MV-4-11 (cell line): Measurements from ENCODE around the gene MYRIP.
"Not testable (repeated sequence)": the region's sequence is repeated elsewhere in the genome, so short reads cannot be mapped to it uniquely, and the experiment has no call there.

ENCODE experiments used
- DNase-seq: peaks from one replicate; lab custom pipeline; 2025; lab: John Stamatoyannopoulos, UW

Gene MYRIP

GRCh38 chr3:40083066-40083465 is 273.7 kb downstream of the MYRIP start:
- DNase-seq, result no peak

DNA sequence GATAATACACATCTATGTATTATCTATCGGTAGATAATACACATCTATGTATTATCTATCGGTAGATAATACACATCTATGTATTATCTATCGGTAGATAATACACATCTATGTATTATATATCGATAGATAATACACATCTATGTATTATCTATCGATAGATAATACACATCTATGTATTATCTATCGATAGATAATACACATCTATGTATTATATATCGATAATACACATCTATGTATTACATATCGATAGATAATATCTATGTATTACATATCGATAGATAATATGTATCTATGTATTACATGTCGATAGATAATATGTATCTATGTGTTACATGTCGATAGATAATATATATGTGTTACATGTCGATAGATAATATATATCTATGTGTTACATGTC is 275.0 kb downstream of the MYRIP start:
- not testable (repeated sequence) for DNase-seq

- DNase-seq, result peak; percentile 49
Measured at GRCh38 chr3:40086890-40087883, 277.8 kb downstream of the MYRIP start.

GRCh38 chr3:40088527-40089170 is 279.2 kb downstream of the MYRIP start:
- no peak for DNase-seq

DNA sequence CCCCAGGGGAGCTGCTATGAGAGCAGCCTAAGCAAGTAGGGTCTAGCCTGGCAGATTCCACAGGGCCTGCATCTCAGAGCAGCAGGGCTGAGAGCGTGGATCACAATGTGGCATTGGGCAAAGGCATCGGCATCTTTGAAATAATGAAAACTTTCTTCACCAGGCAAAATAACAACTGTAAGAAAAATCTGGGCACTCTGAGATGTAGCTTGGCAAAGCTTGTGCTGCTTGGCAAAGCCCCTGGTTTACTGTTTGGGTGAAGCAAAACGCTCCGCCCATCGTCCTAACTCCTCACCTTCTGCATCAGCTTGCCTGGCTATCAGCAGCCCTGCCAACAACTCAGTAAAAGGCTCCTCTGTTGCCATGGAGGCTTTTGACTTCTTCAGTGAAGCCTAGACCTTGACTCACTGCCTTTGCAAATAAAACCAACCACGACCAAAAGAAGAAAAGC is 287.3 kb downstream of the MYRIP start:
- DNase-seq, result no peak

GRCh38 chr3:40097131-40098117 is 288.0 kb downstream of the MYRIP start:
- DNase-seq, result no peak

- no peak for DNase-seq
Measured at GRCh38 chr3:40098261-40098759, 288.9 kb downstream of the MYRIP start.

DNA sequence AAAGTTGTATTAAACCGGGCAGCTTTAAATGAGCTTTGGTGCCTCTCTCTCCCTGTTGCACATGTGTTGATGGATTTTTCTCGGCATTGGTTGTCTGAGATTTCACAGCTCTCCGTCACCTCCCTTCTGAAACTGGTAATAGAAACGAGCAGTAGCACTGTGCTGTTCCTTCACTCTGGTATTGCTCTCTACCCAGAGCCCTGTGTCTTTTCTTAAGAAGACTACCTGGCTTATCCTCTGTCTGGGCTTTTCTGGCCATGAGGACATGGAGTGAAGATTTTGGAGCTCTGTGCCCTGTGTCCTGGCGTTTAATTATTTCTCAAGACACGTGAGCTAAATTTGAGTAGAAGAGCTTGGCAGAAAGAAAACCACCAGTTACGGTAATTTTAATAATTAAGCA is 290.5 kb downstream of the MYRIP start:
- DNase-seq, result no peak

GRCh38 chr3:40102182-40102581 is 292.8 kb downstream of the MYRIP start:
- no peak for DNase-seq

- no peak for DNase-seq
Measured at GRCh38 chr3:40103829-40104228, 294.4 kb downstream of the MYRIP start.

DNA sequence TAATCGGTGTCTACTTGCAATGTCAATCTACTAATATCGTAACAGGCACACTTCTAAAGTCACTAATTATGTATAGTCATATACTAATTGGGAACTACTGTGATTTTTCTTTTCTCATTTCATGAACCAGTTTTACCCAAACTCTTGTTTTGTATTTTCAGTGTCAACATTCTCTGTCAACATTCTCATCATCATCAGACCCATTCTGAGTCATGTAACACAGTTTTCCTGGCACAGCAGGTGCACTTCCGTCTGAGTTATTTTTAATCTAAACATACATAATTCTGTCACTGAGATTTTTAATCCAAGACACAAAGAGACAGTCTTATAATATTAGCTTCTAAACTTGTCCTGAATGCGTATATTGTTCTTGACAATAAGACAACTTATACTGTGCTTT is 295.0 kb downstream of the MYRIP start:
- DNase-seq, result no peak

- DNase-seq, result no peak
Measured at GRCh38 chr3:40108643-40109042, 299.2 kb downstream of the MYRIP start.

GRCh38 chr3:40109641-40110490 is 300.5 kb downstream of the MYRIP start:
- DNase-seq, result no peak

DNA sequence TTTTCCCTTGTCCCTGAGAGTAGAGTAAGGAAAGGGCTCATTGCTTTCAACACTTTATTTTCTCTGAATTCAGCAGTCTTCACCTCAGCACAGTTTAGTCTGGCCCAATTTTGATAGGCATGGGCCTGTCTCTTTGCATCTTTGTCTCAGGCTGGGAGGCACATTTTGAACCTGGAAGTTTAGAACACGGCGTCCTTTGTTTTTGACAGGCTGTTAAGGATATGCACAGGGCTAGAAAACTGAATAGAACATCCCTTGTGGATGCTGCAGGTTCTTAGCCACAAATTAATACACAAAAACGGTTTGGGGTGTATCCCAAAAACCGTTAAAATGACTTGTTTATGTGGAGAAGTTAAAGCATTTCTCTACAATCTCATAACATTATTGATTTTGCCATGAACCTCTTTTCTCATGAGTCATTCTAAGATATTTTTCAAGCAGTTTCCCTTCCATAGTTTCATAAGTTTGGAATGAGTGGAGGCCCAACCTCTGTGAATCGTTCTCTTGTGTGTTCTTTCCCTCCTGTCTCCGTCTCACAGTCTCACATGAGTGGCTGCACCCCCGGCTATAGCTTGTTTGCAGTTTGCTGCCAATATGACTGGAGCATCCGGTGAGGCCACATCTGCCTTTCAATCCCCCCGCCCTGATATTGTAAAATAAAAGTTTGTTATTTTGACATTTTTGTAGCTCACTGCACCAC is 307.2 kb downstream of the MYRIP start:
- no peak for DNase-seq

GRCh38 chr3:40118091-40118490 is 308.7 kb downstream of the MYRIP start:
- DNase-seq, result no peak

DNA sequence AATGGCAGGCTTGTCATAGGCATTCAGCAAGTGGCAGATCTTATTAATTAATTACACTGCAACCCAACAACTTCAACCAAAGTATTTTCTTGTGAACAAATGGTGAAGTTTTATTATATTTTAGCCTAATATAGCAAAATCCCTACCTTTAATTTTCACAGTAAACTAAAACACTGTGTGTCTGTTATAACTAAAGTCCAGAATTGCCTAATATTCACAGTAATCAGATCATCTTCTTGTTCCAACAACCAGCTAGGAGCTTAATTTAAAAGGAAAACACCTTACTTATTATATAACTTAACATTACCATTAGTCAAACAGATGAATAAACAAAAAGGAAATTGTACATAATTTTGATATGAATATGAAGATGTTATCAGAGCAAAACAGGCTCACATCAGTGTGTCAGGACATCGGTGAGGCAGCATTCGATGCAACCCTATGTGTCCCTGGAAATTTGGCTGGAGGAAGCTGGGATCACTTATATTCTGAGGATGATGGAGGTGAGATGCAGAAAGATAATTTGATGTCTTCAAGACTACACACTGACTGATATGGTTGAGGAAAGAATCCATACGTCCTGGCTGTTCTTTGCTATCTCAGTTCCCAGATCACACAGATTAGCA is 310.8 kb downstream of the MYRIP start:
- no peak for DNase-seq

DNA sequence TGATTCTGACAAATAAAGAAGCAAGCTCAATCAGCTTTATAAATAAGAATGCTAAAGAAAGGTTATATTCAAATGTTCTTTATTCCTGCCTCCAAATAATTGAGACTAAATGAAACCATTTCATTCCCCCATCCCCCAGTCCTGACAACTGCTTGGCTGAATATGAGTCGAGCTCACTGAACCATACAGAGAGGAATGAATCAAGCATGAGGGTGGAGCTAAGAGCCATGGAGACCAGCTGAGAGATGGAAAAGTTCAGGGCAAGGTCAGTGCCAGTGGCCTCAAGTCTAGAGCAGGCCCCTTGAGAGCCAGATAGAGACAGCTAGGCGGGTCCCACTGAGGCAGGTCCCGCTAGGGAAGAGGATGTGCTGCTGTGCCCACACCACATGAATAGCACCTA is 311.4 kb downstream of the MYRIP start:
- DNase-seq, result no peak

DNA sequence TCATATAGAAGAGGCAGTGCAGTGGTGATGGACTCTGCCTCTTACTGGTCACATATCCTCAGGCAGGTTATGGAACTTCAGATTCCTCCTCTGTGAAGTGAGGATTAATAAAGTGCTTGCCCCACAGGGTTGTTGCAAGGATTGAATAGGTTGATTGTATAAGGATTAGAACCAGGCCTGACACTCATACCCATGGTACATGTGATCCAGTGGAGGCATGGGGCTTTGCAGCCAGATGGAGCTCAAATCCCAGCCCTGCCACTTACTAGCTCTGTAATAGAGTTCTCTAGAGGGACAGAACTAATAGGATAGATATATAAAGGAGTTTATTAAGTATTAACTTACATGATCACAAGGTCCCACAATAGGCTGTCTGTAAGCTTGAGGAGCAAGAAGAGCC is 315.5 kb downstream of the MYRIP start:
- DNase-seq, result no peak

DNA sequence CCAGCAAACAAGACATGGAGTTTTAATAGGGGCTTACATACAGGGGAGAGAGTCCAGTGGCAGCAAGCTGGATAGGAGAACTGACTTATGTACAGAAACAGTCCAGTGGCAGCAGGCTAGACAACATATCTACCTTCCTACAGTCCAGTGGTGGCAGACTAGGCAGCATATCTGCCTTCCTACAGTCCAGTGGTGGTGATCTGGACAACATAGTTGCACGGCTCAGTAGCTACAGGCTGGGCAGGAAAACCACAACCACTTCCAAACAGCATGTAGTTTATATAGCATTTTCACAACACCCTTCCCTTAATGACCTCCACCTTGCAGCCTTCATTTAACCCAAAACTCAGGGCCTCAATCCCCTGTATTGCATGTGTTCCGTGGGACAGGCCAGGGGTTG is 318.8 kb downstream of the MYRIP start:
- DNase-seq, result no peak

DNA sequence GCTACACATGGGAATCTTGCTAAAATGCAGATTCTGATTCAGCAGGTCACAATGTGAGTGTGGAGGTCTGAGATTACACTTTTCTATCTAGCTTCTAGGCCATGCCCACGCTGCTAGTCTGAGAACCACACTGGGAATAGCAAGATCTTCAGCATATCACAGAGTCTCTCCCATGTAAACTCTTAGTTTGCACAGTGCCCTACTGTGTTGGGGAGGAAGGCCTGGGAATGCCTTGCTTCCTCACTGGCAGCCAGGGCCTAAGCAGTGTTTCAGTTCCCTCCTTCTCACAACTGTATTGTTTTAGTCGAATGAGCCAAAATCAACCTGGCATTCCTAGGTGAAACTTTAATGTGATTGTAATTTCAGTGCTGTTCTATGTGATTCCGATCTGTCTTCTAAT is 320.1 kb downstream of the MYRIP start:
- DNase-seq, result no peak
